ENCODE results near the gene RAB27A.
"Not testable (repeated sequence)": the region's sequence is repeated elsewhere in the genome, so short reads cannot be mapped to it uniquely, and the experiment has no call there.

Gene RAB27A

GRCh38 chr15:55281517-55282228 is 7.9 kb downstream of the RAB27A start:
- no peak for DNase-seq

- peak; percentile 44 for DNase-seq
Measured at GRCh38 chr15:55280589-55280988, 9.0 kb downstream of the RAB27A start.

GRCh38 chr15:55279746-55280351 is 9.8 kb downstream of the RAB27A start:
- peak; percentile 76 for DNase-seq

- DNase-seq = no peak
Measured at GRCh38 chr15:55279100-55279745, 10.4 kb downstream of the RAB27A start.

GRCh38 chr15:55277715-55278114 is 11.9 kb downstream of the RAB27A start:
- no peak for DNase-seq

- DNase-seq = peak; percentile 75
Measured at GRCh38 chr15:55277116-55277564, 12.5 kb downstream of the RAB27A start.

- no peak for DNase-seq
Measured at GRCh38 chr15:55276324-55276723, 13.3 kb downstream of the RAB27A start.

GRCh38 chr15:55270291-55270690 is 19.3 kb downstream of the RAB27A start:
- DNase-seq = no peak

- DNase-seq = no peak
Measured at GRCh38 chr15:55268176-55268695, 21.4 kb downstream of the RAB27A start.

GRCh38 chr15:55267401-55268175 is 22.0 kb downstream of the RAB27A start:
- peak; percentile 80 for DNase-seq

- no peak for DNase-seq
Measured at GRCh38 chr15:55266547-55266946, 23.1 kb downstream of the RAB27A start.

- no peak for DNase-seq
Measured at GRCh38 chr15:55260562-55261131, 29.0 kb downstream of the RAB27A start.

- no peak for DNase-seq
Measured at GRCh38 chr15:55257938-55258337, 31.7 kb downstream of the RAB27A start.

- DNase-seq = no peak
Measured at GRCh38 chr15:55257012-55257670, 32.5 kb downstream of the RAB27A start.

GRCh38 chr15:55256281-55257011 is 33.2 kb downstream of the RAB27A start:
- DNase-seq = no peak

GRCh38 chr15:55255714-55256113 is 33.9 kb downstream of the RAB27A start:
- peak; percentile 50 for DNase-seq

GRCh38 chr15:55254916-55255679 is 34.5 kb downstream of the RAB27A start:
- DNase-seq = no peak

GRCh38 chr15:55253580-55253979 is 36.0 kb downstream of the RAB27A start:
- DNase-seq = no peak

GRCh38 chr15:55252201-55252600 is 37.4 kb downstream of the RAB27A start:
- not testable (repeated sequence) for DNase-seq

GRCh38 chr15:55250941-55251340 is 38.7 kb downstream of the RAB27A start:
- DNase-seq = peak; percentile 33

GRCh38 chr15:55250392-55250791 is 39.2 kb downstream of the RAB27A start:
- no peak for DNase-seq
